Pulmonary artery endothelial cell (primary cell): ENCODE measurements around the gene ITFG2. TPM values are rescaled to one million over a fixed set of nuclear protein-coding genes. Genes with fewer than 3 reads are reported as not detected.

Experiments
- DNase-seq: peaks from one replicate; pipeline ENCODE4 v3.0.0-alpha.2; 2011; ENCODE audit warnings: low read depth, low spot score
- total RNA-seq: library from RNA; depleted of rRNA; stranded (reverse); fragments of >200 nt; gene quantifications from 2 replicates; pipeline ENCODE4 v1.2.3, GENCODE V29; 2014

Gene ITFG2
- total RNA-seq, 1 donor from 2014 or later, result 11.1 TPM

DNA sequence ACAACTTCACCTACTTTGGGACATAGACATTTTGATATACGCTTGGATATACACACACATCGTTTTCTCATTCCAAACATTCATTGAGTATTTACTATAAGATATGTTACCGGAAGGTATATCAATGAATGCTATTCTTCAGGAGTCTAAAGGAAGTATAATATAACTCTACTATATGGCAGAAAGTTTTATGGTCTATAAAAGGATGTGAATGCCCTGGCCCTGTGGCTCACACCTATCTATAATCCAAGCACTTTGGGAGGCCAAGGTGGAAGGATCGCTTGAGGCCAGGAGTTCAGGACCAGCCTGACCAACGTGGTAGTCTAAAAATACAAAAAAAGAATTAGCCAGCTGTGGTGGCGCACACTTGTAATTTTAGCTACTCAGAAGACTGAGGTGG lies 16.8 kb downstream of the ITFG2 start:
- DNase-seq, result no peak

DNA sequence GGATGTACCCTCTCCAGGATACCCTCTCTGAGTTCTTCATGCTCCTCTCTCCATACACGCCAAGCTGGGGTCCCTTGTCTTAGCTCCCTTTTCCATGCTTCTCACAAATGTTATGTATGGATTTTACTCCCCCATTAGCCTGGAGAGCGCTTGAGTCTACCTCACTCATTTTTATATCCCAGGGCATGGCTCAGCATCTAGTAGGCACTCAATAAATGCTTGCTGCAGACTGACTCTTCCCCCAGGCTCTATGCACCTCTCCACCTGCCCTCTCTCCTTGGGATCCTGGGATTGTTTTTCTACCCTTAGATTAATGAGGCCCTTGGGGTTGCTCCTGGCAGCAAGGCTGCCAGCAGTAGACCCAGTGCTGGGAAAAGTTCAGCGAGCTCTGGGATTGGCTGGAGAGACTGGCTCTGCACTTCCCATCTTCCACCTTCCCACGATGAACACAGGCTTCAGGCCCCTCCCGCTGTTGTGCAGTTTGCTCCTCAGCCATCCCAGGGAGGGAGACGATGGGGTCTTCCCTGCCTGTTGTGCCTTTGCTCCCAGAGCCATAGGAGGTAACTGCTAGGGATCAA lies 20.2 kb downstream of the ITFG2 start:
- DNase-seq, result no peak

DNA sequence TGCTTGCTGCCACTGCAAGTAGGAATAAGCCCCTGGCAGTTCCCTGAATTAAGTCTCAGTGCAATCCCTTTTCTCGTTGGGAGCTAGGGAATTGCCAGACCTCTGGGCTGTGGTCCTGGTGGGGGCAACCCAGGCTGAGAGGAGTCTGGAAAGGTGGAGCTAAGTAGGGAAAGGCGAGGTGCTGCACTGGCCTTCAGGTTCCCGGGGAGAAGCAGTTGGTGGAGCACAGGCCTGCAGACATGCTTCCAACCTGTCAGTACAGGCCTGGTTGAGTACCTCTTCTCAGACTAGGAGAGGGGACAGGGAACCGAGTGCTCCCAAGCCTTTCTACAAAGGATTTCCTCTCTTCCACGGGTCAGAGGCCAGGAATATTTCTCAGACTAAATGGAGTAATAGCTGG lies 20.9 kb downstream of the ITFG2 start:
- DNase-seq, result no peak

DNA sequence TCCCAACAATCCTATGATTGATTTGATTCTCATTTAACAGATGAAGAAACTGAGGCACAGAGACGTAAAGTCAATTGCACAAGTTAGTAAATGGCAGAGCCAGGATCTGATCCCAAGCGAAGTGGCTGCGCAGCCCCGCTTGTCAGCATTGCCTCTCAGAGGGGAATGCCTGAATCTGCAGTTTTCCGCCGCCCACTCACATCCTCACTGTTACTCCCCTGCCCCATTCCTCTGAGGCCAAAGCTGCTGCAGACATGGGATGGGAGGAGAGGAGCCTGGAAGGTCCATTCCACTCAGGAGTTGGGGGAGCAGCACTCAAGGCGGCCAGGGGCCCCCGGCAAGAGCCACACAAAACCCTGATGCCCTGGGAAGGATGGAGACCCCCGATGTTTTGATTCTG lies 21.3 kb downstream of the ITFG2 start:
- no peak for DNase-seq

DNA sequence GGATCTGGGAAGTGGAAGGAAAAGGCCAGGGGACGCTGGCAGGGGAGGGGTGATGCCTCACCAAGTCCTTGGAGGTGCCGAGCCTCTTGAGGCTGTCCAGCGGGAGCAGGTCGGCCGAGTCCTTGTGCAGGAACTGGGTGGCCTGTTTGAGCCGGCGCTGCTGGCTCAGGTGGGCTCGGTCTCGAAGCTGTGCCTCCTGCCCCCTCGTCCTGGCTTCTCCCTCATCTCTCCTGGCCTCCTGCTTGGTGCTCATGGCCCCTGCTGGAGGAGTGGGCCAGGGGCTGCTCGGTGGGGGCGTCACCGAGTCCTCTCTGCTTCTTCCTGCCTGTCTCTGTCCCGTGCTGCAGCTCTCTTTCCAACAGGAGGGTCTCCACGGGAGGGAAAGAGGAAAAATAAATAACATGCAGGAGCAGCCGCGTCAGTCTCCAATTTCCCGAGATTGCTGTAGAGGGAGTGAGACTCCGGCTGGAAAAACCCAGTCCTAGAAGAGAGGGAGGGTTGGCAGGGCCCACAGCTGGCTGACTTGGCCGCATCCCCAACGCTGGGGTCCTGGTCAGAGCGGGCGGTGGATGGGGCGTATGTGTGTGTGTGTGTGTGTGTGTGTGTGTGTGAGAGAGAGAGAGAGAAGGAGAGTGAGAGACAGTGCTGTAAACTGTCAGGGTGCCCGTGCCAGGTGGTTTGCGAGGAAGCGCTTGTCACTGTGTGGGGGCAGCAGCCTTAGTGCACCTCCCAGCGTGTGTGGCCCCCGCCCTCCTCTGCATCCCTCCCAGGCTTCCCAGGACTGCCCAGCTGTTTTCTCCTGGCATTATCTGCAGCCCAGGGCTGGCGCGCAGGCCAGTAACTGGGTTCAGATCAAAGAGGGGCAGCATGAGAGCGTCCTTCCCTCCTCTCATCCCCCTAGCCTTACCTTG lies 22.4 kb downstream of the ITFG2 start, which contains the start of gene NRIP2:
NRIP2 (minus strand) TSS at position 455 of the 911 bp plus-strand sequence; CDS start at position 403, 52 bp downstream.
- DNase-seq, result no peak

DNA sequence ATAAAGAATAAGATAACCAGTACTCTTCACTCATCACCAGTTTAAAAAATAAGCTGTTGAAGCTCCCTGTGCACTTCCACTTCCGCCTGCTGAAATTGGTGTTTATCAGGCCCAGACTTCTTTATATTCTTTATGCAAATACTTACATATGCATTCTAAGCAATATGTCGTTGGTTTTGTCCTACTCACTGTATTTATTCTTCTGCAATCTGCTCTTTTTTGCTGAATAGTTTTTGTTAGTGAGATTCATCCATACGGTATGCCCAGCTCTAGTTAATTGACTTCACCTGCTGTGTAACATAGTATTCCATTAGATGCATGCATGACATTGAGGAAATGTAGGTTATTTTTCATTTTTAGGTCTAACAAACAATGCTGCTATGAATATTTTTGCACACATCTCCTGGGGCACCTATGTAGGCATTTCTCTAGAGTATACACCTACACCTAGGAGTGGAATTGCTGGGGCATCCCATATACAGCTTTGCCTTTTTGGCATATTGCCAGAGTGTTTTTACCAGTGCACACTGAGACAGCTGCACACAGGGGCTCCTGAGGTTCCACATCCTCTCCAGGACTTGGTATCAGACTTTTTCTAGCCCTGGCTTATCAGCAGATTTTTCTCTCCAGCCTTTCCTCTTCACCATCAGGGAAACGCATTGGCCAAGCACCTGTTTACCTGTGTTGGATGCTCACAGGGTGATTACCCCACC lies 23.4 kb downstream of the ITFG2 start:
- DNase-seq, result no peak

DNA sequence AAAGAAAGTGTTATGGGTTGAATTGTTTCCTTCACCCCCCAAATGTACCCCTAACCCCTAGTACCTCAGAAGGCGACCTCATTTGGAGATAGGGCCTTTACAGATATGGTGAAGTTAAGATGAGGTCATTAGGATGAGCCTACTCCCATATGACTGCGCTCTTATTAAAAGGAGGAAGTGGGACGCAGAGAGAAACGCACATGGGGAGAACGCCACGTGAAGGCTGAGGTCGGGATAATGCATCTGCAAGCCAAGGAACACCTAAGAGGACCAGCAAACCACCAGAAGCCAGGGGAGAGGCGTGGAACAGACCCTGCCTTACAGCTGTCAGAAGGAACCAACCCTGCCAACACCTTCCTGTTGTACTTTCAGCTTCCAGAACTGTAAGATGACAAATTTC lies 24.1 kb downstream of the ITFG2 start:
- DNase-seq, result no peak

DNA sequence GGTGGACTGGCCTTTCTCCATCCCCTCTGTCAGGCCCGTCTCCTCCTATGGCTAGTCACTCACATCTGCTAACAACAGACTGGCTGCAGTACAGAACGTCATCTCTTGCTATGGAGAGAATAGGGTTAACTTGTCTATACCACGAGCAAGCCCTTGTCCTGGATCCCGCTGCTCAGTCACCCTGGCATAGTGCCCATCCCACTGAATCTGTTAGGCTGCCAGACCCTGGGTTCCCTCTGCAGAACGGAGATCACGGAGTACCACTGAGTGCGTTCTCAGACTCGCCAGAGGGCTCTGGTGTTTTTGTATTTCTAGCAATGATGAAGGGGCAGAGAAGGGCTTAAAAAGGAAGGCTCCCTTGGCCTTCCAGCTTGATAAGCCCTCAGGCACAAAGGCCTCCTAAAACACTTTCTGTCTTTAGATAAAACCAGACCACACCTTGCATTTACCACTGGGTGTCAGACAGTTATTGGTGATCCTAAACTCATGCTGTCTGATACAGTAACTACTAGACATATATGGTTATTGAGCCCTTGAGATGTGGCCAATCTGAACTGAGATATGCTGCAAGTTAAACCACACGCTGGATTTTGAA lies 28.7 kb downstream of the ITFG2 start:
- DNase-seq, result no peak

DNA sequence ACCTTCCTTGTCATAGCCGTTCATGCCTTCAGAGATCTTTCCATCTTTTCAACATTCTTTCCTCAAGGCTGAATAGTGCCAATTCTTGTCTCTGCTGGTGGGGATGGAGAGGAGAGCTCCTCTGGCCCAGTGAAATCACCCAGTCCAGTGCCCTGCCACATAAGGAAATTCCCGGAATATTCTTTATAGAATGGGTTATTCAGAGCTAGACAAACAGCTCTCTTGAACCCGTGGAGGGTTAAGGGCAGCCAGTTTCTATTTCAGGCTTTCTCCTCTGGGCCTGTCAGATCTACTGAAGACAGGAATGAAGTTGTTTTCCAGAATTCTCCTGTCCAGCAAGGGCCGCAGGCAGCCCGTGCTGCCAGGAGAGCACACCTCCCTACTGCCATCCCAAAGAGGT lies 30.5 kb downstream of the ITFG2 start:
- DNase-seq, result no peak

DNA sequence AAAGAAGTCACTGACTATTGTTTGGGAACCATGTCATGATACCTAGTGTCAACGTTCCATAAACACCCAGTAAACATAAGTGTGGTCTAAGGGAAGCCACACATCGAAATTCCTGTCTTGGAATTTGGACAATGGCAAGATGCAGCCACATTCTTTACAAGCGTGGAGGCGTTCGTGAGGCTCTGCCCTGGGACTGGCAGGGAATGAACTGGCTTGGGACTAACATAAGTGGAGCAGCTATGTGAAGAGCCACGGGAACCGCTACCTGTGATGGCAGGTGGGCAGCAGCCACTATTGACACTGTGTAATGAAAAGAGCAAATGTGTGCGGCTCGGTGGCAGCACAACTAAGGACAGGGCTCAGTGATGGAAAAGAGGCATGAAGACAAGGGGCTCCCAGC lies 32.3 kb downstream of the ITFG2 start:
- DNase-seq, result no peak

DNA sequence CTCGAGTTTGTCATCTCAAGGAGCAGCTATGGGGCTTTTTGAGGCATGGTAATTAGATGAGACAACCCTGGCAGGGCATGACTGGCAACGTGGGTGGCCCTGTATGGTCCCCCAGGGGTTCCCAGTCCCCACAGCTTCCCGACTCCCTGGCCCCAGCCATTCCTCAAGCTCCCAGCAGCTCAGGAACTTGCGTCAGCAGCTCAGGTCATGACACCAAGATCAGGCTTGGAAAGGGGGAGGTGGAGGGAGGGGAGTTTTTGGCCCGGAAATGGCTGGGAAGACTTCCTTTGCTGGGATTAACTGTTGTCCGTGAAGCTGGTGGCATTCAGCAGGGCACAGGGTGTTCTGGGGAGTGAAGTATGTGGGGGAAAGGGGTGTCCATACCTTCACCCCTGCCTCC lies 32.8 kb downstream of the ITFG2 start:
- DNase-seq, result peak; percentile 49

DNA sequence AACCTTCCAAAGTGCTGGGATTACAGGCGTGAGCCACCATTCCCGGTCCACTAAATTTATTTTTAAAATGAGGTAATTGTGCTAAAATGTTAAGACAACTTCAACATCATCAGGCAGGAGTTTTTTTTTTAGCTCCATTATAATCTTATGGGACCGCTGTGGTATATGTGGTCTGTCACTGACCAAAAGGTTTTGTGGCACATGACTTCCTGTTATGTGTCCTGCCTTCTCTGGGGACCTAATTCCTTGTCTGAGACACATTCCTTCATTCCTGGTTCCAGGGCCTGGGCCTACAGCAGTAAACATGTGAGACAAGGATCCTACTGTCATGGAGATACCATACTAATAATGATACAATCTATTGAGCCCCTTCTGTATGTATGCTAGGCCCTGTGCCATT lies 39.5 kb downstream of the ITFG2 start:
- no peak for DNase-seq

DNA sequence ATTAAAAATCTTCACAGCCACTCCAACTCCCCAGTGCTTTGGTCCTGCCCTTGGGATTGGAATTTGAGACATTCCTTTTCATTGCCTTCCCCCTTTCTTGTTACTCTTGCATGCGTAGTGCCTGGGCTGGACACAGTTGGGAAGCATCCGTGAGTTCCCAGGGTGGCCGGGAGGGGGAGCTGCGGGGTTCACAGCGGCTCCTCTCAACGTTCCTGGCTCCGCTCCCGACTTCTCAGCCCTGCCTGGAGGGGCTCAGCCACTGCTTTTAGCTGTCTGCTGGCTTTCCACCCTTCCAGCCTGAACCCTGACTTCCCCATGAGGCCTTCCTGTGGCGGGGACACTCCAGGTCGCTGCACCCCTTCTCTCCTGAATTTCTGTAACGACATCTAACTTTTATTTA lies 41.2 kb downstream of the ITFG2 start:
- no peak for DNase-seq

DNA sequence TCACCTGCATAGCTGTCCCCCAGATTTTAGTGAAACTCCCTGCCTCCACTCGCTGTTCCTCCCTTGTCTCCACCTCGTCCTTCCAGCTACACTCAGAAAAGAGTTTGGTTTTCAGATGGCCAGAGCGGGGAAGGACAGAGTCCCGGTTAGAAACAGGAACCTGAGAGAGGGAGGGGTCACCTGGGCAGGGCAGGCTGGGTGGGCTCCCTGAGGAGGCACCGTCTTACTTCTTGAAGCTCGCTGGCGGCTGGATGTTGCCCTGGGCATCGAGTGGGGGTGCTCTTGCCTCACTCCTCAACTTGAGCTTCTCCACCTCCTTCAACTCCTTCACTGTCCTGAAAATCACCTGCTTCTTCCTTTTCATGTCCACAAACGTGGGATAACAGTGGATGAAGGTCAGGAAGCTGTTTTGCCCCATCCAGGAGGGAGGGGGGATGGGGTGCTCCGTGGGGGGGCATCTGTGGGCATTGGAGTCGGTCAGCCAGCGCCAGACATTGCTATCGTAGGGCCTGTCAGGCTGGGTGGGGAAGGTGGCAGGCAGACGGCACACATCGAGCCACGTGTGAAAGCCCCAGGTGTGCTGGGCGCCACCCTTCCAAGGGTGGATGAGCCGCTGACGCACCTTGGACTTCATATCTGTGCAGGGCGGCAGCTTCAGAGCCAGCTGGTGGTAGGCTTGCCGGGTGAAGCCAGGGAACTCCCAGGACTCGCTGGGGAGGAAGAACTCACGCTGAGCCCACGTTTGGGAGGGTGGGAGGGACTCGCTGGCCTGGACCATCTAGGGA lies 42.4 kb downstream of the ITFG2 start:
- DNase-seq, result no peak

DNA sequence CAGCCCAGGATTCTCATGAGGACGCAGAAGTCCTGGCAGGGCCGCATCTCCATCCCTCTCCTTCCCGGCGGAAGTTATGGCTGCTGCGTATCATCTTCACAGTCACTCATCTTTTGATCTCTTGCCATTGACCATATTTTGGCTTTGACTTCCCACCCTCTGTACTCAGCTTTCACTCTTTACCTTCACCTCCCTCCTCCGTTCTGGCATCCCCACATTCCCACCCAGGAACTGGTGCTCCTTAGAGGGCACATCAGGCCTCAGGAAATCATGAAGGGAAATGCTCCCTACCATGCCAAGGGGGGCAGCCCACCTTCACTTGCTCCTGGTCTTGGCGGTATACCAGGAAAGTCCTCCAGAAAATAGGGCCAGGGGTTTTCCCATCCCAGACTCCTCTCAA lies 43.1 kb downstream of the ITFG2 start:
- DNase-seq, result no peak

DNA sequence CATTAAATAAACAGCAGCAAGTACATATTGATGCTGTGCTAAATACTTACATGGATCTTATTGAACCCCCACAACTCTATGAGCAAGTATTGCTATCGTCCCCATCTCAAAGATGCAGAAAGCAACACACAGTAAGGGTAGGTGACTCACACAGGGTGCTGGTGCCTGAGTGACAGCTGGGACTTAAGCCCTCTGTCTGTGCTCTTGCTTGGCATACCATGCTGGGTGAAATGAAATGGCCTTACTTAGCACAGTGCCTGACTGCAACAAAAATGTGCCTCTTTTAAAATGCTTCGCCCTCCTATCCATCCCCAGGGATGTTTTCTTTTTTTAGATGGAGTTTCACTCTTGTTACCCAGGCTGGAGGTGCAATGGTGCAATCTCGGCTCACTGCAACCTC lies 43.6 kb downstream of the ITFG2 start:
- no peak for DNase-seq

DNA sequence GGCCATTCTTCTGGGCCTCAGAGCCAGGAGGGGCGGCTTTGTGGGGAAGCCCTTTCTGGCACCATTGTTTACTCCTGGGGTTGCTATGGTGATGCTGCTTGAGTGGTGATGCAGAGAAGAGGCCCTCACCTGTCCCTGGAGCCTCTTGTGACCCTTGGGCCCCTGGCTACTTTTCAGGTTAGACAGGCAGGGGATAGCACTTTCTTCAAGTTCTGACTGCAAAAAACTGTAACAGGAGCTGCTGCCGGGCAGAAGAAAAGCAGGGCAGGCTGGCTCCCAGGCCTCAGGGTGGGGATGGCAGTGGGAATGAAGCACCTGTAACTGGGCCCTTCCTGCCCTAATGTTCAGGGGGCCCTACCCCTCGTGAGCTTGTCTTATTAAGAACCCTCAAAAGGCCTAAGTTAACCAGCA lies 44.6 kb downstream of the ITFG2 start, which contains the start of gene TEX52:
TEX52 (minus strand) TSS at position 19 of the 411 bp plus-strand sequence; CDS start at position 6, 13 bp downstream.
- no peak for DNase-seq

DNA sequence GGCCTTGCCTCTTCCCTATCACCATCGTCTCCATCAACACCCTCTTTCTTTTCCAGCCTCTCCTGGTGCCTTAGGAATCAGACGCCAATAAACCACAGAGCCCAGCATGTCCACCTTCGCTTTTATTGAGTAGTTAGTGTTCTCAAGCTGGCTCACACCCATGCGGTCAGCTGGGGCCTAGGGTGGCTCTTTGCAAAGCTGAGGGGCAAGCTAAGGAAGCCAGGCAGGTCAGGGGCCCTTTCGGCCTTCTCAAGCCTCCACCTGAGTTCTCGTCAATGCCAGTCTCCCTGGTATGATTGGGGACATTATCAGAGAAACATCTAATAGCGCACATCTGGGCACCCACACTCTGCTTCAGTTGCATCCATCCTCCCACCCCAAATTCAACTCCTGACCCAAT lies 45.1 kb downstream of the ITFG2 start:
- no peak for DNase-seq

DNA sequence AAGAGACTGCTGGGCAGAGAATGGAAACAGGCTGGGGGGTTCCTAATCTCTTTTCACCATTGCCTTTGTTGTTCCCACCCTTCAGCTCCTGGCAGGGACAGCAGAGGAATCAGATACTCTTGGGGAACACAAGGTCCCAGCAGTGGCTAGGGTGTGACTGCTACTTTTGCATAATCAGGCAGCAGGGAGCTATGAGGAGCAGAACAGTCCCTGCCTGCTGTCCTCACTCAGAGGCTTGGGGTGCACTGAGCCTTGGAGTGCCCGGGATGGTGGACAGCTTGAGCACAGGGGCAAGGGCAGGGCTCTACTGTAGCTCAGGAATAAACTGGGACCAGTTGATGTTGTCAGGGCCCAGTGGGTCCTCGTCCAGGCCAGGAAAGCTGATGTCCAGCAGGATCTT lies 45.9 kb downstream of the ITFG2 start:
- DNase-seq, result no peak

DNA sequence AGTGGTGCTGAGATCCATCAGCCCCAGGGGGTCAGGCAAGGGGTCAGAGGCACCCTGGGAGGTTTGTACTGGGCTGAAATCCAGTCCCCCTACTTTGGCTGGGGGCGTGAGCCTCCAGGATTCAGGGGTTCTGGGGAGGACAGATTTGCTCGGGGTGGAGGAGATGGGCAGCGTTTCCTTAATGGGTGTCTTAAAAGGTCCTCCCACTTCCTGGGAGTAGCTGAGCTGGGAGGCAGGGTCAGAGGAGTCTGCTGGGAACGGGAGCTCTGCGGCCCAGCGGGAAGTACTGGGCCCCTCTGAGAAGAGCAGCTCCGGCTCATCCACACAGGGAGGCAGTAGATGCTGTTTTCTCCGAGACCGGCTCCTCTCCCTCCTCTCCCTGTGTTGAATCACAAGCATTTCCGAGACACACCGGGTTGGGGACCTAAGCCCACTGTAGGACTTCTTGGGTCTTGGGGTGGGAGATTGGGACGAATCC lies 46.5 kb downstream of the ITFG2 start:
- DNase-seq, result no peak

DNA sequence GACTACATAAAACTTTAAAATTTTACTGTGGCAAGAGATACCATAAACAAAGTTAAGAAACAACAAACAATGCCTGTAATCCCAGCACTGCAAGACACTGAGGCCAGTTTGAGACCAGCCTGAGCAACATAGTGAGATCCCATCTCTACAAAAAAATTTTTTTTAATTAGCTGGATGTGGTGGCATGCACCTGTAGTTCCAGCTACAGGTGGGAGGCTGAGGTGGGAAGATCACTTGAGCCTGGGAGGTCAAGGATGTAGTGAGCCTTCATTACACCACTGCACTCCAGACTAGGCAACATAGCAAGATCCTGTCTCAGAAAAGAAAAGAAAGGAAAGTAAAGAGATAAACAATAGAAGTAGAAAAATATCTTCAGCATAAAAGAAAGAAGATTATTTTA lies 47.7 kb downstream of the ITFG2 start:
- no peak for DNase-seq
